GM19240 (cell line): ENCODE results near the gene COL13A1.
A peak's percentile ranks its signal among the peaks of the same experiment; 100 is the strongest.

Experiments used
- DNase-seq: peaks from one replicate; pipeline ENCODE4 v3.0.0; 2011; ENCODE audit warnings: low spot score; ENCODE audit not compliant: insufficient read length

Gene COL13A1

GRCh38 chr10:69963835-69964710, 162.4 kb downstream of the COL13A1 start:
- DNase-seq: no peak

DNA sequence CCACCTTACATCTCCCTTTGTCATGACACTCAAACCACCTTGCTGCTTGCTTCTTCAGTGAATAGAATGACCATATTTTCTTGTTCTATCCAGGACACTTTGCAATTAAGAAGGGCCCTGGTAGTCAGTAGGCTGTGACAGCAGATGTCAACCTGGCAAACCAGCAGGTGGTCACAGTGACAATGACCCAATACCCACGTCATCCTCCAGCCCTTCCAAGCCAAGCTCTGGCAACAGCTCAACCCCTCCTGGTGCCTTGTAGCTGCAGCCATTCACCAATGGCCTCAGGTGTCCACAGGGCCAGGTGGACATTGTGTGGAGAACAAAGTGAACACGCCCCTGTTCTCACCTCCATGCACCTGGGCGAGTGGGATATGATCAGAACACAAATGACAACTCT, 163.4 kb downstream of the COL13A1 start:
- DNase-seq: no peak

GRCh38 chr10:69965919-69966662, 164.4 kb downstream of the COL13A1 start:
- DNase-seq: no peak

DNA sequence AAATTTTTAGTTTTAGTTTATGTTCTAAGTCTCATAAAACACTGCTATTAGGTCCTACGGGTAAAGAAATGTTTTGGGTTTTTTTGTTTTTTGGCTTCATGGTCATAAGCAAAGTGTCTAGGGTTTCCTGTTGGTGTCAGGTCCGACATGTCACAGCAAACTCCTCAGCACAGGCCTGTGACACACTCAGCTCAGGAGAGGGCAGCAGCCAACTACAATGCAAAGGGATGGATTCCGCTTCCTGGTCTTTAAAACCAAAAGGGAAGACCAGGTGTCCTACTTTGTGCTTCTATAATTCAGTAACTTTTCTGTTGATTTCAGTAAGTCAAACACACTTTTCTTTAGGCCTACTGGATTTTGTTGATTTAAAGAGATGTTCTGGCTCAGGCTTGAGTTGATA, 167.1 kb downstream of the COL13A1 start:
- DNase-seq: no peak

DNA sequence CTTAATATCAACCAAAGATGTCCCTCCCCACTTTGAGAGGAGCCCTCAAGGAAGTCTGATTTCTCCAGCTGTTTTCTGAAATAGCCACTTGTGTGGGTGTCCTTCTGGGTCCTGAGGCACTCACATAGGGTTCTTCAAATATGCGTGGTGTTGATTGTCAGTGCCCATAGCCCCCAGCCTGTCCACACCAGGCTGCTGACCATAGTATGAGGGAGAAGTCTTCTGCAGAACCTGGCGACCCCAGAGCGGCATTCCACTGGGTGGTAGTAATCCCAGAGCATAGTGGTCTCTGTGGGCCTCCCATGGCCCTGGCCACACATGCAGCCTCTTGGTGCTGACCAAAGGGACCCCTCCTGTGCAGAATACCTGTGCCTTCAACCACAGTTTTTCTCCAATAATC, 168.3 kb downstream of the COL13A1 start:
- no peak for DNase-seq

- no peak for DNase-seq
Measured at GRCh38 chr10:69972981-69973397, 171.3 kb downstream of the COL13A1 start.

- DNase-seq: no peak
Measured at GRCh38 chr10:69973678-69974077, 172.0 kb downstream of the COL13A1 start.

DNA sequence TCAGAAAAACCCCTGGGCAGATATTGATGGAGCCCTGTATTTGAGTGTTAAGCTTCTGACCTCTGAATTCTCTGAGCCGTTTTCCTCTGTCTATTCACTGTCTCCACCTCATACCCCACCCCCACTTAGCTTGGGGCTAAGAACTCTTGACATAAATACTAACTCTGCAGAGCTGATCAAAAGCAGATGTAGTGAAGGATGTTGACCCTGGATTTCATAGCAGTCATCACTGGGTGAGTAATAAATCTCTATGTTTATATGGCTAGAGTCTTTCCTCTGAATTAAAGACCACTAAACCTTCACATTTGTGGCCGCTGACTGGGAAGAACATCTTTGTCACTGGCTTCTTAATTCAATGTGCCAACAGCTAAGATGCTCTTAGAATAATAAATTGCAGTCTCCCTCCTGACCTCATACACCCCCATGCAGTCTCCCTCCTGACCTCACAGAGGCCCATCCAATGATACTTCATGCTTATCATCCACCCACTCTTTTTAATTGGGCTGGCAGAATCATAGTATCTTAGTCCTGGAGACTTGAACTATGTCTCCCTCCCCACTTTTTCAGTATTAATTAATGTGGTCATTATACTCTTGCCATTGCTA, 172.9 kb downstream of the COL13A1 start:
- DNase-seq: no peak

- no peak for DNase-seq
Measured at GRCh38 chr10:69976795-69977546, 175.3 kb downstream of the COL13A1 start.

DNA sequence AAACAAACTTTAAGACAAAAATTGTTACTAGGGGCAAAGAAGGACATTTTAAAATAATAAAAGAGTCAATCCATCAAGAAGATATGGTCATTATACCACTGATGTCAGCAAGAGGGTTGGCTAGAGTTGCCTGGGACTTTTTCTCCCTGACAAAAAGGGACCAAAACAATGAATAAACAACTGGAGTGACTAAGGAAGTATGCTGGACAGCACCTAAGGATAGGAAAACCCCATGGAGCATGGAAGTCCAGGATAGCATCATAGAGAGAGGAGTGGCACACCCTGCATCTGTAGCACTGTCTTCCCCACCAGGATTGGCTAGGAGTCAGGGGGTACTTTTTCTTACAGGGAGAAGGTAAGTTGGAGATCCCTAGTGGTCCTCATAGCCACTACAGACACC, 177.5 kb downstream of the COL13A1 start:
- DNase-seq: no peak

- DNase-seq: no peak
Measured at GRCh38 chr10:69980672-69981071, 179.0 kb downstream of the COL13A1 start.

GRCh38 chr10:69988094-69988493, 186.4 kb downstream of the COL13A1 start:
- DNase-seq: no peak

- no peak for DNase-seq
Measured at GRCh38 chr10:69991151-69991550, 189.4 kb downstream of the COL13A1 start.

DNA sequence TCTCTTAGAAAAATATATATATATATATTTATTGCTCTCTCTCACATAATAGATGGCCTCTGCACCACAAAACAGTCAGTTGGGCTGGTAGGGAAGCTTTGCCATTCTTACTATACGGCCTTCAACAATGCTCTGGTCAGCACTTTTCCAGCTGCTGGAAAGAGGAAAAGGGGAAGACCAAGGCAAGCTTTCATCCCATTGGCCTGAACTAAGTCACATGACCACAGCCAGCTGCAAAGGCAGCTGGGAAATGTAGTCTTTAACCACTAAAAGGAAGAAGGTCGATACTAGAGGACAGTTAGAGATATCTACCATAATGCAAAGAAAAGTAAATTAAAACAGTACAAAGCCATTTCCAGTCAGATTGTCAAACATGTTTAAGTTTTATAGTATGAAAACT, 192.6 kb downstream of the COL13A1 start:
- DNase-seq: peak; percentile 4

DNA sequence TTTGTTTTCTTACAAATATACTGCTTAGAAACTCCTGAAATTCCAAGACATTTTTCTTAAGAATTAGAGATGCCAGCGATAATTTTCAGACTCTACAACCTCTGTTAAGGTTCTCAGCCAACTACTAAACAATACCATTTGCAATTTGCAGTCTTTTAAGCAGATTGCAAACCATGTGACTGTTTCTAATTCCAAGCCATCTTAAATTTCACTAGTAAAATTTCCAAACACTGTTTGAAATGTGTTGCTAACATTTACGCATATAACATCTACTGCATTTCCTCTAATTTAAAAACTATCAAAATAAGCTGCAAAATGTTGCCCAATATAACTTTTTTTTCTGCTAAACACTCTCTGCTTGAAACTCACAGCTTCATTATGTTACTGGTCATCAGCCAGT, 194.9 kb downstream of the COL13A1 start:
- no peak for DNase-seq

- no peak for DNase-seq
Measured at GRCh38 chr10:70000262-70000661, 198.6 kb downstream of the COL13A1 start.

DNA sequence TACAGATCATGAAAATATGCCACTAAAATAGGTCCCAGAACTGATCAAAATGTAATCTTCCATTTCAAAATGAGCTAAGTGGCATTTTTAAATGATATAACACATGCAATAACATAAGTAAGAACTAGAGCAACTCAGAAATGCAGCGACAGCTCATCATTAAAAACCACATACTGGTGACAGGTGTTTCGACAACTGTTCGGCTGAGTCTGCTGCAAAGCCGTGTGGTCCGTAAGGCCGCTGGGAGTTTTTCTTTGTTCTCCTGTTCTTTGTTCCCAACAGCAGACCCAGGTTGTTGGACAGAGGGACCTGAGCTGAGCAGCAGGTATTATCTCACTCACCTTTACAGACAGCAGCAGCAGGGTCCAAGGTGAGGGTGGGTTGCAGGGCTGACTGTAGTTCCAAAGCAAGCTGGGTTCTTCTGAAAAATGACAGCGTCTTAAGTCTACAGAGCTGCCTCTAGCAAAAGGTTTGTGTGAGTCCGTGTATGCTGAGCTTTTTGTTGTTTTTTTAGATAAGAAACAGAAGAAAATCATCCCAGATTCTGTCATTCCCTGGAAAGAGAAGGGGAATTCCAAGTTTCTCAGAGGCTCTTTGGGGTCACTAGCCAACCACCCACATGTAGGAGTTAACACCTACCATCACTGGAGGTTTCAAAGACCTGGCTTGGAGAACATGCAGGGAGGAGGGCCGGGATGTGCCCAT, 205.6 kb downstream of the COL13A1 start:
- DNase-seq: no peak
